NCI-H2171 (cell line): ENCODE data around the gene ZHX3.
A peak's percentile ranks its signal among the peaks of the same experiment; 100 is the strongest.

Experiments
- DNase-seq: peaks from one replicate; lab custom pipeline; 2025; lab: John Stamatoyannopoulos, UW

The ZHX3 gene

GRCh38 chr20:41187668-41188067, 129.9 kb downstream of the ZHX3 start:
- DNase-seq: no peak

GRCh38 chr20:41185013-41185757, 132.3 kb downstream of the ZHX3 start:
- DNase-seq: no peak

GRCh38 chr20:41183831-41184230, 133.7 kb downstream of the ZHX3 start:
- no peak for DNase-seq

GRCh38 chr20:41183391-41183790, 134.1 kb downstream of the ZHX3 start:
- no peak for DNase-seq

- DNase-seq: no peak
These were observed 135.0 kb downstream of the ZHX3 start for GRCh38 chr20:41182296-41183212.

- no peak for DNase-seq
These were observed 136.0 kb downstream of the ZHX3 start for GRCh38 chr20:41181567-41181966.

- no peak for DNase-seq
These were observed 136.8 kb downstream of the ZHX3 start for GRCh38 chr20:41180599-41181333.

GRCh38 chr20:41179961-41180360, 137.6 kb downstream of the ZHX3 start:
- DNase-seq: no peak

- DNase-seq: no peak
These were observed 138.6 kb downstream of the ZHX3 start for GRCh38 chr20:41178904-41179432.

GRCh38 chr20:41178495-41178894, 139.0 kb downstream of the ZHX3 start:
- no peak for DNase-seq

GRCh38 chr20:41177636-41178035, 139.9 kb downstream of the ZHX3 start:
- DNase-seq: no peak

GRCh38 chr20:41176711-41177552, 140.6 kb downstream of the ZHX3 start:
- DNase-seq: no peak

GRCh38 chr20:41175727-41176330, 141.7 kb downstream of the ZHX3 start:
- no peak for DNase-seq

- DNase-seq: no peak
These were observed 142.3 kb downstream of the ZHX3 start for GRCh38 chr20:41175201-41175651.

- no peak for DNase-seq
These were observed 142.7 kb downstream of the ZHX3 start for GRCh38 chr20:41174782-41175181.

- DNase-seq: no peak
These were observed 143.2 kb downstream of the ZHX3 start for GRCh38 chr20:41174373-41174772.

GRCh38 chr20:41173791-41174341, 143.7 kb downstream of the ZHX3 start:
- DNase-seq: no peak

GRCh38 chr20:41173161-41173721, 144.3 kb downstream of the ZHX3 start:
- peak; percentile 10 for DNase-seq

GRCh38 chr20:41172296-41173140, 145.0 kb downstream of the ZHX3 start:
- DNase-seq: no peak
